Dendritic cell treated with granulocyte-macrophage colony-stimulating factor and Interleukin-4, amounts not matched to agents 40 ng/mL and 50 ng/mL, for 4 days (primary cell): ENCODE results near the gene BARHL1.
"Not testable (repeated sequence)": the region's sequence is repeated elsewhere in the genome, so short reads cannot be mapped to it uniquely, and the experiment has no call there.

Experiments used
- H3K27ac Mint-ChIP-seq: one replicate; pipeline ENCODE4 v1.8.0; 2022; ENCODE audit warnings: mild to moderate bottlenecking, mixed read lengths
- H3K27me3 Mint-ChIP-seq: one replicate; pipeline ENCODE4 v1.8.0; 2022; ENCODE audit warnings: mild to moderate bottlenecking, mixed read lengths
- H3K36me3 Mint-ChIP-seq: one replicate; pipeline ENCODE4 v1.8.0; 2022; ENCODE audit warnings: low read depth, mixed read lengths
- H3K4me1 Mint-ChIP-seq: one replicate; pipeline ENCODE4 v1.8.0; 2022; ENCODE audit warnings: low read depth, mixed read lengths
- H3K4me3 Mint-ChIP-seq: one replicate; pipeline ENCODE4 v1.8.0; 2022; ENCODE audit warnings: mild to moderate bottlenecking, moderate library complexity, mixed read lengths
- H3K9me3 Mint-ChIP-seq: one replicate; pipeline ENCODE4 v1.8.0; 2022; ENCODE audit warnings: mixed read lengths
- intact Hi-C: fragments of 100-400 bp; cut with micrococcal nuclease; formaldehyde crosslinking; loops from one replicate; pipeline ENCODE4 v1.15.0; 2022

The BARHL1 gene

GRCh38 chr9:132547976-132548730, 34.3 kb upstream of the BARHL1 start:
- Mint-ChIP-seq H3K4me1 (no peaks in the 10 kb centered on the region), H3K27ac (no peak overlapping the region), H3K9me3 (no peaks in the 10 kb centered on the region), H3K36me3 (no peaks in the 10 kb centered on the region), H3K27me3 (peaks cover 23% of the 10 kb centered on the region), H3K4me3 (no peak overlapping the region)
- intact Hi-C loops: no loop called here

GRCh38 chr9:132548751-132549640, 33.4 kb upstream of the BARHL1 start:
- H3K9me3 Mint-ChIP-seq: no peaks in the 10 kb centered on the region

GRCh38 chr9:132551556-132551955, 30.9 kb upstream of the BARHL1 start:
- H3K4me3 Mint-ChIP-seq: no peak overlapping the region

More at GRCh38 chr9:132548751-132549640, 33.4 kb upstream of the BARHL1 start:
- H3K27ac Mint-ChIP-seq: no peak overlapping the region
- H3K4me1 Mint-ChIP-seq: no peaks in the 10 kb centered on the region
- H3K27me3 Mint-ChIP-seq: peaks cover 23% of the 10 kb centered on the region
- H3K36me3 Mint-ChIP-seq: no peaks in the 10 kb centered on the region
- intact Hi-C loops: no loop called here
- H3K4me3 Mint-ChIP-seq: no peak overlapping the region

DNA sequence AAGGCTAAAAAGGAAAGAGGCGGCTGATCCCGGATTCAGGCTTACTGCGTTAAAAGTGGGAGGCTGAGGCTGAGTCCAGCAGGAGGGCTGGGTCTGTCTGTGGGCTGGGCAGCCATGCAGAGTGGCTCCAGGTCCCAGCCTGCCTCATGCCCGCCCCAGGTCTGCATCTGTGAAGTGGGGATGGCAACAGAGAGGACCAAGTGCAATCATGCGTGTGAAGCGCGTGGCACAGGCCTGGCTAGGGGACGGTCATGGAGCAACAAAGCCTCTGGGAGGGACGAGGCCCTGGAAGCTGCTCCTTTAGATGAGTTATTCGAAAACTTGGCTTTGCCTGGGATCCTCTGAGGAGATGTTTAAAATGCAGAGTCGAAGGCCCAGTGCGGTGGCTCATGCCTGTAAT, 30.4 kb upstream of the BARHL1 start:
- Mint-ChIP-seq H3K27me3 (peaks cover 15% of the 10 kb centered on the region), H3K4me1 (no peaks in the 10 kb centered on the region), H3K27ac (no peak overlapping the region), H3K36me3 (no peaks in the 10 kb centered on the region), H3K9me3 (no peaks in the 10 kb centered on the region), H3K4me3 (no peak overlapping the region)
- intact Hi-C loops: no loop called here

More at GRCh38 chr9:132551556-132551955, 30.9 kb upstream of the BARHL1 start:
- no peaks in the 10 kb centered on the region for H3K4me1 Mint-ChIP-seq
- H3K27me3 Mint-ChIP-seq: peaks cover 12% of the 10 kb centered on the region
- H3K9me3 Mint-ChIP-seq: no peaks in the 10 kb centered on the region
- no peak overlapping the region for H3K27ac Mint-ChIP-seq
- no peaks in the 10 kb centered on the region for H3K36me3 Mint-ChIP-seq
- intact Hi-C loops: no loop called here

- no peaks in the 10 kb centered on the region for H3K9me3 Mint-ChIP-seq
- H3K36me3 Mint-ChIP-seq: no peaks in the 10 kb centered on the region
- no peaks in the 10 kb centered on the region for H3K4me1 Mint-ChIP-seq
- intact Hi-C loops: no loop called here
- H3K27me3 Mint-ChIP-seq: peaks cover 23% of the 10 kb centered on the region
- no peak overlapping the region for H3K27ac Mint-ChIP-seq
- no peak overlapping the region for H3K4me3 Mint-ChIP-seq
Observed at GRCh38 chr9:132554755-132555154, 27.7 kb upstream of the BARHL1 start.

- no peak overlapping the region for H3K4me3 Mint-ChIP-seq
- H3K4me1 Mint-ChIP-seq: no peaks in the 10 kb centered on the region
- no peaks in the 10 kb centered on the region for H3K36me3 Mint-ChIP-seq
- intact Hi-C loops: no loop called here
- H3K27me3 Mint-ChIP-seq: peaks cover 27% of the 10 kb centered on the region
- H3K9me3 Mint-ChIP-seq: no peaks in the 10 kb centered on the region
- H3K27ac Mint-ChIP-seq: no peak overlapping the region
Observed at GRCh38 chr9:132555528-132555927, 26.9 kb upstream of the BARHL1 start.

GRCh38 chr9:132556235-132556634, 26.2 kb upstream of the BARHL1 start:
- Mint-ChIP-seq H3K36me3 (no peaks in the 10 kb centered on the region), H3K4me3 (no peak overlapping the region)
- intact Hi-C loops: no loop called here

GRCh38 chr9:132556714-132557113, 25.7 kb upstream of the BARHL1 start:
- Mint-ChIP-seq H3K9me3 (no peaks in the 10 kb centered on the region), H3K36me3 (no peaks in the 10 kb centered on the region), H3K27me3 (peaks cover 37% of the 10 kb centered on the region), H3K4me1 (no peaks in the 10 kb centered on the region), H3K27ac (no peak overlapping the region), H3K4me3 (no peak overlapping the region)
- intact Hi-C loops: no loop called here

More at GRCh38 chr9:132556235-132556634, 26.2 kb upstream of the BARHL1 start:
- Mint-ChIP-seq H3K27ac (no peak overlapping the region), H3K9me3 (no peaks in the 10 kb centered on the region), H3K27me3 (peaks cover 34% of the 10 kb centered on the region), H3K4me1 (no peaks in the 10 kb centered on the region)

GRCh38 chr9:132557159-132557558, 25.2 kb upstream of the BARHL1 start:
- intact Hi-C loops: no loop called here
- no peaks in the 10 kb centered on the region for H3K36me3 Mint-ChIP-seq
- H3K27me3 Mint-ChIP-seq: peaks cover 41% of the 10 kb centered on the region
- no peaks in the 10 kb centered on the region for H3K4me1 Mint-ChIP-seq
- no peak overlapping the region for H3K27ac Mint-ChIP-seq
- H3K4me3 Mint-ChIP-seq: no peak overlapping the region
- no peaks in the 10 kb centered on the region for H3K9me3 Mint-ChIP-seq

DNA sequence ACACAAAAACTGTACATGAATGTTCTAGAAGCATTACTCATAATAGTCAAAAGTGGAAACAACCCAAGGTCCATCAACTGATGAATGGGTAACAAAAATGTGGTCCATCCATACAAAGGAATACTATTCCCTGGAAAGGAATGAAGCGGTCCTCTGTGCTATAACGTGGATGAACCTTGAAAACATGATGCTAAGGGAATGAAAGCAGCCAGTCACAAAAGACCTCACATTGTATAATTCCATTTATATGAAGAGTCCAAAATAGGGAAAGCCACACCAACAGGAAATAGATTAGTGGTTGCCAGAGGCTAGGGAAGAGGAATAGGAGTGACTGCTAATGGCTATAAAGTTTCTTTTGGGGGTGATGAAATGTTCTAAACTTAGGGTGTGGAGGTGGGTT, 22.7 kb upstream of the BARHL1 start:
- intact Hi-C loops: no loop called here
- Mint-ChIP-seq H3K9me3 (no peaks in the 10 kb centered on the region), H3K4me1 (no peaks in the 10 kb centered on the region), H3K27me3 (peaks cover 46% of the 10 kb centered on the region), H3K36me3 (no peaks in the 10 kb centered on the region), H3K4me3 (no peak overlapping the region), H3K27ac (no peak overlapping the region)

- Mint-ChIP-seq H3K4me1 (no peaks in the 10 kb centered on the region), H3K4me3 (no peak overlapping the region), H3K9me3 (no peaks in the 10 kb centered on the region), H3K36me3 (no peaks in the 10 kb centered on the region), H3K27me3 (peaks cover 46% of the 10 kb centered on the region), H3K27ac (no peak overlapping the region)
- intact Hi-C loops: no loop called here
Observed at GRCh38 chr9:132560616-132561202, 21.7 kb upstream of the BARHL1 start.

- Mint-ChIP-seq H3K36me3 (no peaks in the 10 kb centered on the region), H3K4me3 (no peak overlapping the region), H3K4me1 (no peaks in the 10 kb centered on the region), H3K27me3 (peaks cover 35% of the 10 kb centered on the region), H3K9me3 (no peaks in the 10 kb centered on the region), H3K27ac (no peak overlapping the region)
- intact Hi-C loops: no loop called here
Observed at GRCh38 chr9:132562306-132562573, 20.2 kb upstream of the BARHL1 start.

DNA sequence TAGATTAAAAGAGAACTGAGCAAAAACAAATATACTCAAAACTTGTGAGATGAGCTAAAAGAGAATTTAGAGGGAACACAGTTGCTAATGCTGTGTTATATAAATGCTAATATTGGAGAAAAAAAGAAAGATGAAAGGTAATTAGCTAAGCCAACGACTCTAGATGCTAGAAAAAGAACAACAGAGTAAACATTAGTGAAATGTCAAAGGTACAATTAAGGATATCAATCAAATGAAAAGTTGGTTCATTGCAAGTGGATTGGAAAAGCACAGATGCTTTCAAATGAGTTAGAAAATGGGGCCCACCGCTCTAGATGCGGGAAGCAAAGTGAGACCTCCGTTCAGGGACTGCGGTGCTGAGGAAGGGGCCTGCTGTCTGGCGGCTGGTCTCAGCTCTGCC, 17.9 kb upstream of the BARHL1 start:
- H3K4me1 Mint-ChIP-seq: no peaks in the 10 kb centered on the region
- intact Hi-C loops: no loop called here
- no peaks in the 10 kb centered on the region for H3K36me3 Mint-ChIP-seq
- no peak overlapping the region for H3K4me3 Mint-ChIP-seq
- H3K27ac Mint-ChIP-seq: no peak overlapping the region
- peaks cover 28% of the 10 kb centered on the region for H3K27me3 Mint-ChIP-seq
- no peaks in the 10 kb centered on the region for H3K9me3 Mint-ChIP-seq

DNA sequence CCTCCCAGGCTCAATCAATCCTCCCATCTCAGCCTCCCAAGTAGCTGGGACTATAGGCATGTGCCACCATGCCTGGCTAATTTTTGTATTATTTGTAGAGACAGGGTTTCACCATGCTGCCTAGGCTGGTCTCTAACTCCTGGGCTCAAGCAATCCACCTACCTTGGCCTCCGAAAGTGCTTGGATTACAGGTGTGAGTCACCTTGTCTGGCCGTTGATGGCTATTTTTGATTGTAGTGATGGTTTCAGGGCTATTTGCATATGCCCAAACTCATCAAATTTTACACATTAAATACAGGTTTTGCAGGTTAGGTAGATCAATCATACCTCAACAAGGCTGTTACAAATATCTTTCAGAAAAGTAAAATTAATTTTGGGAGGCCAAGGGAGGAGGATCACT, 13.6 kb upstream of the BARHL1 start:
- H3K4me3 Mint-ChIP-seq, H3K27ac Mint-ChIP-seq, H3K4me1 Mint-ChIP-seq, H3K36me3 Mint-ChIP-seq, H3K9me3 Mint-ChIP-seq, intact Hi-C loops: not testable (repeated sequence)
- H3K27me3 Mint-ChIP-seq: peaks cover 23% of the 10 kb centered on the region
